ENCODE measurements around the gene ADARB2.

DNA sequence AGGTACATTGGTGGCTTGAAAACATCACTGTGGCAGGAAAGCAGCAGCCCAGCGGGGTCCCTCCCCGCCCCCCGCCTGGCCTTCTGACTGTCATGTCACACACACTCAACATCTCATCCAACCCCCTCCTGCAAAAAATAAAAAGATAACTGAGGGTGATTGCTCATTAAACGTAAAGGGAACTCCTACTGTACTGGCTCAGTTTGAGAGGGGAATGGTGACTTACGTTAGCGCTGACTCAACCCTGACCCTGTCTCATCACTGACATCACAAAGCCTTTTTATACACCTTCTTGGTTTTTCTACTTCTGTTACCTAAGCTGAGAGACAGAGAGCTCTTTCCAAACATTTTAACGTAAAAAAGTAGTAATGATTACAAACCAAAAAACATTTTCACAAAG lies 48.8 kb downstream of the ADARB2 start:
- TF ChIP-seq, protein P1, sequence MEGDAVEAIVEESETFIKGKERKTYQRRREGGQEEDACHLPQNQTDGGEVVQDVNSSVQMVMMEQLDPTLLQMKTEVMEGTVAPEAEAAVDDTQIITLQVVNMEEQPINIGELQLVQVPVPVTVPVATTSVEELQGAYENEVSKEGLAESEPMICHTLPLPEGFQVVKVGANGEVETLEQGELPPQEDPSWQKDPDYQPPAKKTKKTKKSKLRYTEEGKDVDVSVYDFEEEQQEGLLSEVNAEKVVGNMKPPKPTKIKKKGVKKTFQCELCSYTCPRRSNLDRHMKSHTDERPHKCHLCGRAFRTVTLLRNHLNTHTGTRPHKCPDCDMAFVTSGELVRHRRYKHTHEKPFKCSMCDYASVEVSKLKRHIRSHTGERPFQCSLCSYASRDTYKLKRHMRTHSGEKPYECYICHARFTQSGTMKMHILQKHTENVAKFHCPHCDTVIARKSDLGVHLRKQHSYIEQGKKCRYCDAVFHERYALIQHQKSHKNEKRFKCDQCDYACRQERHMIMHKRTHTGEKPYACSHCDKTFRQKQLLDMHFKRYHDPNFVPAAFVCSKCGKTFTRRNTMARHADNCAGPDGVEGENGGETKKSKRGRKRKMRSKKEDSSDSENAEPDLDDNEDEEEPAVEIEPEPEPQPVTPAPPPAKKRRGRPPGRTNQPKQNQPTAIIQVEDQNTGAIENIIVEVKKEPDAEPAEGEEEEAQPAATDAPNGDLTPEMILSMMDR (IDR thresholded peaks at IDR 0.05; ENCODE audit: low read depth, low read length, poor library complexity, severe bottlenecking), result no peak
- TF ChIP-seq EZH2phosphoT487 (IDR thresholded peaks at IDR 0.05; ENCODE audit: borderline replicate concordance, low read length), result no peak

All from DOHH2 (cell line).